Endothelial cell of hepatic sinusoid (primary cell): Measurements from ENCODE around the gene RHEB.

Experiments used
- in situ Hi-C: cut with HindIII; loops from 2 replicates; pipeline ENCODE4 v1.10.0; 2017; ENCODE audit warnings: low sequenced_read_pairs

RHEB gene

DNA sequence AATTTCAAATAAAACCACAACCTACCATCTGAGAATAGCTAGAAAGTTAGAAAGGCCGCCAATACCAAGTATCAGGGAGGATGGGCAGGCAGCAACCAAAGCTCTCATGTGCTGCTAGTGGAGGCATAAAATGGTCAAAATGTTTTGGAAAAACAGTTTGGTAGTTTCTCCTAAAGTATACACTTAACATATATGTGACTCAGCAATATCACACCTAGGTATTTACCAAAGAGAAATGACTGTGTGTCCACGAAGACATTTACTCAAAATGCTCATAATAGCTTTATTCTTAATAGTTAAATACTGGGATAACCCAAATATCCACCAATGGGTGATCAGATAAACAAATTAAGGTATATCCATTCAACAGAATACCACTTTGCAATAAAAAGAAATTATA, 14.3 kb downstream of the RHEB start:
- in situ Hi-C loops, result no loop called here

DNA sequence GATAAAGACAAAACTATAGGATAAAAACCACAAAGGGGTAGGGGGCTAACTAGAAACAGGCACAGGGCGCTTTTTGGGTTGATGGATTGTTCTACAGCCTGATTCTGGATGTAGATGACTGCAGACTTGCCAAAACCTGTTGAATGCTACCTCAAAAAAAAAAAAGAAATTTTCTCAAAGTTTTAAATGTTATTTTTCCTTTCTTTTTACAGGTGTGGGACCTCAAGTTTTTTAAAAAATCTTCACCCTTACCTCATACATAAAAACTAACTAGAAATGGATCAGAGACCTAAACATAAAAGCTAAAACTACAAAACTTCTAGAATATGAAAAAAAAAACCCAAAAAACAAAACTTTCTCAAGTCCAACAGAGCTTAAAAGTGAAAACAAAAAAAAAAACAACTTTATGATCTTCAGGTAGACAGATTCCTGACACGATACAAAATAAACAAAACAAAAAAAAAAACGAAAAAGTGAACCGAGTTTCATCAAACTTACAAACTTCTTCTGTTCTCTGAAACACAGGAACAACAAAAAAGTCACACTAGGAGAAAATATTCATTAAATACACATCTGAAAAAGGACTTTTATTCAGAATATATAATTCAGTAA, 14.9 kb downstream of the RHEB start:
- in situ Hi-C loops, result no loop called here

DNA sequence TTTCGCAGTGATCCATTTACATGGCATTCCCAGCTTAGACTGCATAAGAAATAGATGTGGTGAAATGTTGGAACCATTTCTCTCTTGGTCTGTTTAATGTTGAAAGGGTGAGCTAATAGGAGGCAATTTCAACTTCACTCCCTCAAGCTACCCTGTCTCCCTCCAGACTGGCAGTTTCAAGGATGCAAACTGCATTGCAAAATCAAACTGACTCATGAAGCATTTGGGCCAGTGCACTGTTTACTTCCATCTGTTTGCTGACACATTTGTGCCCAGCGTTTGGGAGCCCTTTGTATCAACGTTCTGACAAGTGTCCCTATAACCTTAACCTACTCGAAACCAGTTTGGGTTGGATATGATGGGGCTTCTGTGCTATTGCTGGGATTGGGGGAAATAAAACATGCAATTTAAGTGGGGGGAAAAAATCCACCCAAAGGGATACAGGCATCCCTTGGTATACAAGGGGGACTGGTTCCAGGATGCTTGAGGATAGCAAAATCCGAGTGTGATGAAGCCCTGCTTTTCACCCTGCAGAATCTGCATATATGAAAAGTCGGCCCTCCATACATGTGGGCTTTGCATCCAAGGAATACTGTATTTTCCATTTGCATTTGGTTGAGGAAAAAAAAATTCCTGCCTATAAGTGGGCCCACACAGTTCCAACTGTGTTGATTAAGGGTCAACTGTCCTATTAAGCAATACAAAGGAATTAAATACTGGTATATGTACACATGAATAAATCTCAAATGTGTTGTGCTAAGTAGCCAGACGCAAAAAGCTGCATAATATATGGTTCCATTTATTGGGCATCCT, 15.6 kb downstream of the RHEB start:
- in situ Hi-C loops, result no loop called here

DNA sequence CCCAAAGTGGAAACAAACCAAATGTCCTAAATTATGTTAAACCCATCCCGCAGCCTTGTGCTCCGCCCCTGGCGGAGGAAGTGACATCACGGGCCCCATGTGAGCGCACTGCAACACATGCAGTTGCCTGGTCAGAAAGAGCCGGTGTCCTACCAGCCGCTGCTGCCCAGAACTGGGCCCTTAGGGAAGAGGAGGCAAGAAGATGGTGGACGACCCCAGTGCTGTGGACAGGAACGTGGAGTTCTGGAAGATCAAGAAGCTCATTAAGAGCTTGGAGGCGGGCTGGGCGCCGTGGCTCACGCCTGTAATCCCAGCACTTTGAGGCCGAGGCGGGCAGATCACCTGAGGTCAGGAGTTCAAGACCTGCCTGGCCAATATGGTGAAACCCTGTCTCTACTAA, 18.0 kb downstream of the RHEB start:
- in situ Hi-C loops, result no loop called here

GRCh38 chr7:151498495-151498894, 21.2 kb downstream of the RHEB start:
- in situ Hi-C loops, result no loop called here

GRCh38 chr7:151497306-151497871, 22.3 kb downstream of the RHEB start:
- in situ Hi-C loops, result no loop called here

DNA sequence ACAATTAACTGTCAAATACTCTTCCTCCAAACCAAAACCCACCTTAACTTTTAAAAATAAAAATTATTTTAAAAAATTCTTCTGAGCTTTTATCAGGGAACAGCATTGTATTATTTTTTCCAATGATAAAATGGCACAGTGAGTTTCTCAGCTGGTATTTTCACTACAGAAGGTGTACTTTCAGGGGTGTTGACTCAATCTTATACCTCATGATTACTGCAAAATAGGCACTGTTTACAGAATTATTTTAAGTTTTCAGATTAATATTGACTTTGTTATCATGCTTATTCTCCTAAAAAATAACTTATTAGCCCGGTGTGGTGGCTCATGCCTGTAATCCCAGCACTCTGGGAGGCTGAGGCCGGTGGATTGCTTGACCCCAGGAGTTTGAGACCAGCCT, 24.3 kb downstream of the RHEB start:
- in situ Hi-C loops, result no loop called here

DNA sequence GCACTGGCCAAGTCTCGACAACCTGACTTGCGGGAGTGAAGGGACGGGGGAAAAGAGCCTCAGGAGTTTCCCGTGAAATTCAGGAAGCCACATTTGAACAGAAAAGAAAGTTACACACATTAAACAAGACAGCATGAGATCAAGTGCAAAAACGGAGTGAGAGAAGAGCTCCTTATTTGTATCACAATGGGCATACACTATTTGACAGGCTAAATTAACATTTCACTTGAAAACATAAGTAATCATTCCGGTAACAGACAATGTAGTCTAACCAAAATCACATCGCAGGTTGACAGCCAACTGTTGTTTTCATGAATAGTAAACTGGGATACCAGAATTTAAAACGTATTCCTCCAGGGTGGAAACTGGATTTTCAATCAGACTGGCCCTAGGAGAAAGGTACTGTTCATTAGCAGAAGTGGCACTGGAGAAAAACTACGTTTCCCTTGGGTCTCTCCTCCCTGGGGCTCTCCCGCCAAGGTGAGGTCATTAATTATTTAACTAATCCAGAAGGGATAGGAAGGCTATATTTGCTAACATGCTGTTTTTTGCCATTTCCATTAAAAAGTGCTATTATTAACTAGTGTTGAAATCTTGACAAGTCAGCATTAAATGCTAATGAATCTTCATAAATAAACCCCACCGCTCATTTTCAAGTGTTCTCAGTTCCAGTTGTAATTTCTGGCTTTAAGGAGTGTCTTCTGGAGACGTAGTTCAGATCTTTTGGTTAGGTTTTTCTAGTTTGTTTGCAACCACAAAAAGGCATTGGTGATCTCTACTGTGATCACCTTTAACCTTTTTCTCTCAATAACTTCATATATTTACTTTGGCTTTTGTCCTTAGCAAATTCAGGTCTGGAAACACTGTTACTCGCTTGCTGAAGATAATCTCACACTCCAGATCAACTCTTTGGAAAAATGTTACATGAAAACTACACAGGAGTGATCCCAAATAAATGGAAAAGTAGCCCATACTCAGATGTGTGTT, 25.1 kb downstream of the RHEB start:
- in situ Hi-C loops, result no loop called here

DNA sequence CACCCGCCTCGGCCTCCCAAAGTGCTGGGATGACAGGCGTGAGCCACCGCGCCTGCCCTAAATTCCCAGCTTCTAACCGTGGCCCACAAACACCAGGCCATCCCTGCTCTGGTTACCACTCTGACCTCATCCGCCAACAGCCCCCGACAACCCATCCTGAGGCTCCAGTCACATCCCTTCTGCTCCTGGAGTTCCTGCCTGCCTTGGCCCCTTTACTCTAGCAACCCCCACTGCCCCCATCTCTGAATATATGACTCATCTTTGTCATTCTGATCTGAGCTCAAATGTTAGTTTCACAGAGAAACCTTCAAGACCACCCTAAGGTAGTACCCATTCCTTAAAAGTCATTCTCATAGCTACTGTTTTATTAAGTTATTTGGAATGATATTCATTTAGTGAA, 26.6 kb downstream of the RHEB start:
- in situ Hi-C loops, result no loop called here

DNA sequence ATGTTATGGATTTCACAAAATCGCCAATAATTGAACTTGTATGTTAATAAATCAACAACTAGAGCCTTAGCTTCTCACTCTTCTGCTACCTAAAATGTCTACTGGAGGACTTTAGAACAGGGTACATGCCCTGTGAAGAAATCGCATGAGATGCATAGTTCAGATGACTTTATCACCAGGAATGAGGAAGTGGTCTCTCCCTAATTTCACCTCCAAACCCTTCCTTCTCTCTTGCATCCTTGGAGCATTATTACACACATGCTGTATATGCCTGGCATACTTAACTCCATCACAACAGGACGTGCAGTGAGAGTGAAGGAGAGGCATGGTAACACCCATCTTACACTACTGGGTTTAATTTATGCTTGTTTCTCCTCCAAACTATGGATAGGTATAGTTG, 27.8 kb downstream of the RHEB start:
- in situ Hi-C loops, result no loop called here

DNA sequence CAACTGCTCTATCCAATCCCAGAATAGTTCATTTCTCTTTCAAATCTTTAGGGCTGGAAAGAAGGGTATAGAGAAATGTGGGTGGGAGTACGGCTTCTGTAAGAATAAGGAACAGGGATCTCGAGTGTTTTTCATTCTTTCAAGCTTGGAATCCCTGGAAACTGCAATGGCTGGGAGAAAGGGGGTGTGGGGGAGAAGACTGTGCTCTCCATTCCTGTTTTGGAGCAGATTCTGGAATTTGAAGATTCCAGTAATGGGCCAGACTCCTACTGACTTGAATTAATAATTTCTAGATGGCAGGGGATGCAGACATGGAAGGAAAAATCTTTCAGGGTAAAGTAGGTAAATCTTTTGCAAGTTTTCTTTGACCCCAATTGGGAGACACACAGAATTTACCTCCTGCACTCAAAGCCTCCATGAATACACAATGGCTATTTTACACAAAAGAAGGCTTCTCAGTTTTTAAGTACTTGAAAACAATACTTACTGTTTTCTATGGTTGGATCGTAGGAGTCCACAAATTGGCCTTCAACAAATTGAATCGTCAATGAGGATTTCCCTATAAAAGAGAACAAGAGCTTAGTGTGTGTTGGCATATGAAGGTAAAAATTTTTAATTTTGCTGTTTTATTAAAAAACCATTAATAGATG, 29.1 kb downstream of the RHEB start:
- in situ Hi-C loops, result no loop called here

GRCh38 chr7:151489498-151489897, 30.2 kb downstream of the RHEB start:
- in situ Hi-C loops, result no loop called here

DNA sequence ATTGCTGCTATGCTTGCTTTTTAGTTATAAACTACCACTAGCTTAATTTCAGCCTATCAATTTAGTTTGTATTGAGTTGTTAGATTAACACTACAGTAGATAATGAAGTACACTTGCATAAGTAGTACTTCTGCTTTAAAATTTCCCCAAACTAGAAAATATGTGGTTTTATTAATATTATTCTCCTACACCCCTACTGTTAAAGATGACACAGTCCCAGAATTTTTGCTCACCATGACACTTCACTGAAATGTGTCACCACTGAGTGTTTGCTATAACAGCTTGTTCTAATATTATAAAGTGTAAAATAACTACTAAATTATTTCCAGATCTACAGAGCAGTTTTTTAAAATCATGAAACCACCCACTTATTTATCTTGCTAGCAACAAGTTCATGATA, 31.6 kb downstream of the RHEB start:
- in situ Hi-C loops, result no loop called here

- in situ Hi-C loops, result no loop called here
Observed at GRCh38 chr7:151487228-151487627, 32.5 kb downstream of the RHEB start.

DNA sequence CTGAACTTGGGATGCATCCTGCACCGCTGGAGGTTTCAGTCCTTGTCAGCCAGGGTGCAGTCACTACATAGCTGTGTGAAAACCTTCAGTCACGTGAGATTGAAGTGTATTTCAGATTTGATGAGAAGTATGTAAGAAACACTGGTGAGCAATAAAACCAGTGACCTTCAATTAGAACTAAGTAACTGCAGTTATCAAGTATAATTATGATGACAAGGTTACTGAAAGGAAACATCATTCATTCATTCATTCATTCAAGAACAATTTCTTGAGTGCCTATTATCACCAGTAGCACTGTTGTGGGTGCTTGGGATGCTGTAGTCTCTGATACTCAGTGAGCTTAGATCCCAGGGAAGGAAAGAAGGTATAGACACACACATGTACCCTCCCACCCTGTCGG, 33.6 kb downstream of the RHEB start:
- in situ Hi-C loops, result no loop called here

DNA sequence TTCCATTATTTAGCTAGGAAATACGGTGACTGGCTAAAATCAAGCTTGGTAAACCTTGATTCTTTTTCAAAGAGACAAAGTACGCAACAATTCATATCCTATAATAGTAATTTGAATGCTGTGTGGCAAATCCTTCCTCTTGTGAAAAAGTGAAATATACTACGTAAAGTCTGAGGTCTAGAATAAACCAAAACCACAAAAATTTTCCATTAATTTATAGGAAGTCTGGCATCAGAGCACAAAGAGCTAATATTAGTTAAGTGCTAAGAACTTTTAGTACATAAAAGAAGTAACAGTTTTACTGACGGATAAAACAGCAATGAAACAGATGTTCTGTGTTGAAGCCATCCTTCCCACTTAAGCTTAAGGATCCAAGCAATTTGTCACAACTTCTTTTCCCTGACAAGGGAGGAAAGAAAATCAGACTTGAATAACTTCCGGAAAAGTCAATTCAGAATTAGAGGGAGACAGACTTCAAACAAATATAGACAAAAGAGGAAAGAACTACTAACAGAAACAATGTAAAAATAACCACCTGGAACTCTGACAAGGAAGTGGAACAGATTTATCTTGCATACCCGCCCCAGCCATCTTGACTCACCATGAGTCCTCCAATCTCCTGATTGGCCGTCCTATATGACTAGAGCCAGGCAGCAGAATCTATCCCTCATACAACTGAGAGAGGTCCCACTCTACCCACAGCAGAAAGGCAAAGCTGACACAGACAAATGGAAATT, 34.6 kb downstream of the RHEB start:
- in situ Hi-C loops, result no loop called here

GRCh38 chr7:151483711-151483983, 36.0 kb downstream of the RHEB start:
- in situ Hi-C loops, result no loop called here

- in situ Hi-C loops, result no loop called here
Observed at GRCh38 chr7:151482883-151483710, 36.6 kb downstream of the RHEB start.
